ENCODE measurements around the gene FLYWCH1. TPM values are rescaled to one million over a fixed set of nuclear protein-coding genes. Genes with fewer than 3 reads are reported as not detected.

FLYWCH1 gene
- total and polyA plus RNA-seq, 2 of the 8 experiments (the other 6 are each of a cell fraction or from before 2014, with no cell fraction given): 12.4 to 23.5 TPM

DNA sequence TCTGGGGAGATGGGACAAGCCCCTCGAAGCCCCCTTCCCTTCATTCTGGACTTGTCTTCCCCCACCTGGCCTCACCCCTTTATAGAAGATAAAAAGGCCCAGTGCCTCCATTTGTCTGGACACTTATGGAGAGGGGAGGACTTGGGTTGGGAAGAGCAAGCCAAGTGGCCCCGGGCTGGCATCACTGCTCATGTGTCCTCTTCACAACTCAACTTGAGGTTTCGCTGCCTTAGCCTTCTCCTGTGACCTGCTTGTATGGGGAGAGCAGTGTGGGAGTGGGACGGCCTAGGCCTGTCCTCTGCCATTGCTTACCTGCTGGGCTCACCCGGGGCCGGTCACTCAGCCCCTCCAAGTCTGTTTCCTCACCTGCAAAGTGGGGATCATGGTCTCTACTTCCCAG is 58.8 kb downstream of the FLYWCH1 start:
- Histone ChIP-seq H3K9me3 (ENCODE audit: insufficient read depth in 2 of 2, low read depth in 1 of 2, low read length in 1 of 2) (no peaks in the 10 kb centered on the region), H2BK5ac (ENCODE audit: low read depth, low read length) (0 out of 2 replicates have a peak overlapping the region, but pooled peaks have one; percentile 44), H3K4me1 (replicated peaks in 1 of 4; ENCODE audit: control insufficient read depth in 3 of 4, insufficient read depth in 4 of 4, low read length in 3 of 4) (peaks cover 0 to 27% (median 13%) of the 10 kb centered on the region in 4 experiments; a peak in 6 of 7 replicates), H3K23me2 (ENCODE audit: low read depth, low read length) (peaks cover 9% of the 10 kb centered on the region), H3K23ac (ENCODE audit: insufficient read length) (no peak overlapping the region), H4K8ac (ENCODE audit: extremely low read depth, insufficient read depth, low read length) (peak overlapping the region; percentile 4; the same call in 1 of the 2 replicates), H3K4ac (replicated peaks; ENCODE audit: insufficient read length, low read depth, low read length) (no peak overlapping the region), H3K79me1 (ENCODE audit: low read depth, low read length) (peaks cover 13% of the 10 kb centered on the region), H2AK5ac (ENCODE audit: low read depth, low read length) (no peak overlapping the region), H3K27me3 (replicated peaks in 1 of 4; ENCODE audit: control insufficient read depth in 3 of 4, extremely low read depth in 1 of 4, insufficient read depth in 3 of 4, low read length in 3 of 4) (peaks cover 15 to 32% (median 23%) of the 10 kb centered on the region in 4 experiments; a peak in 6 of 7 replicates), H4K91ac (replicated peaks; ENCODE audit: insufficient read length, low read length) (no peak overlapping the region), H3K18ac (ENCODE audit: extremely low read depth, low read length) (peak overlapping the region; percentile 7), H3K4me3 (ENCODE audit: extremely low read depth in 1 of 4, insufficient read depth in 2 of 4, low read depth in 3 of 4, low read length in 4 of 4) (peak overlapping the region; percentile 74 to 94 (median 80)), H3K9ac (replicated peaks in 1 of 4; ENCODE audit: extremely low read depth in 1 of 4, low read depth in 3 of 4, low read length in 3 of 4) (peak overlapping the region in 1 of 4 experiments; percentile 17; a peak in 2 of 7 replicates), H3K36me3 (ENCODE audit: control insufficient read depth in 2 of 4, insufficient read depth in 4 of 4, low read length in 3 of 4) (peaks cover 15 to 33% (median 23%) of the 10 kb centered on the region in 4 experiments), H4K20me1 (replicated peaks in 1 of 2; ENCODE audit: control insufficient read depth in 1 of 2, insufficient read depth in 2 of 2, low read length in 2 of 2) (peaks cover 28 to 30% of the 10 kb centered on the region in 2 experiments), H3K56ac (replicated peaks; ENCODE audit: insufficient read length, low read depth, low read length) (no peak overlapping the region), H3K27ac (ENCODE audit: low read depth, low read length) (no peak overlapping the region), H3K79me2 (ENCODE audit: control insufficient read depth in 1 of 2, insufficient read depth in 2 of 2, low read length in 2 of 2) (peaks cover 0 to 2% of the 10 kb centered on the region in 2 experiments; a peak in 1 of 4 replicates), H2AFZ (ENCODE audit: low read length) (no peak overlapping the region), H3K14ac (ENCODE audit: insufficient read length) (no peak overlapping the region), H4K5ac (ENCODE audit: insufficient read length, low read depth, low read length) (no peak overlapping the region), H2BK20ac (ENCODE audit: low read length) (no peak overlapping the region), H2BK15ac (ENCODE audit: low read length) (no peak overlapping the region), H3K4me2 (ENCODE audit: insufficient read depth in 1 of 2, low read depth in 2 of 2, low read length in 2 of 2) (peak overlapping the region; percentile 81 to 100), H2BK12ac (ENCODE audit: low read depth, low read length) (0 out of 2 replicates have a peak overlapping the region, but pooled peaks have one; percentile 17), H2BK120ac (replicated peaks; ENCODE audit: low read depth, low read length) (no peak overlapping the region)
- DNase-seq (ENCODE audit: low read depth in 1 of 2, low spot score in 2 of 2) (no peak), FAIRE-seq (no peak)
- ChIA-PET POLR2A (ENCODE audit: partially characterized antibody) (interaction anchor here (0.7 to 25.4 kb wide), 15 partner anchors 9 to 217 kb away, joined by 3 to 455 read pairs (median 4); partner anchors contain the start of genes CLDN6, FLYWCH1, HCFC1R1 and PKMYT1), CTCF (ENCODE audit: partially characterized antibody) (interaction anchor here (0.6 to 2.6 kb wide), 16 partner anchors 8 to 128 kb away, joined by 3 to 9 read pairs (median 4); partner anchors contain the start of gene TNFRSF12A)
- WGBS, 2 experiments (ENCODE audit: extremely low coverage in 1 of 2, insufficient coverage in 1 of 2, insufficient read length in 1 of 2, insufficient replicate concordance in 2 of 2, low coverage in 1 of 2, low lambda C conversion rate in 2 of 2, missing lambda C conversion rate in 1 of 2): 91% methylated on average over 6 of the region's 6 CpGs; no CpG with 5 or more reads in 1 of the 2 experiments
- TF ChIP-seq KDM4A (IDR thresholded peaks at IDR 0.05; ENCODE audit: low read depth, low read length, severe bottlenecking): no peak
- no peak for TF ChIP-seq KDM5A (IDR thresholded peaks at IDR 0.05; ENCODE audit: low read length)
- TF ChIP-seq POLR2A (IDR thresholded peaks at IDR 0.05; ENCODE audit: control extremely low read depth in 1 of 2, low read depth in 2 of 2, low read length in 2 of 2): no peak
- peak; percentile 17 for TF ChIP-seq POLR2AphosphoS5 (IDR thresholded peaks at IDR 0.05; ENCODE audit: low read depth, low read length)

All from H1 (cell line).